Mesothelial cell of epicardium (in vitro differentiated cells): ENCODE measurements around the gene RIC1. TPM values are rescaled to one million over a fixed set of nuclear protein-coding genes. Genes with fewer than 3 reads are reported as not detected.

Experiments used
- DNase-seq, 2 experiments: peaks; one replicate each; pipeline ENCODE4 v3.0.0; 2021; ENCODE audit warnings: low spot score in 2 of 2; ENCODE audit not compliant: unreplicated experiment in 2 of 2
- H3K27ac Mint-ChIP-seq: 2 replicates; pipeline ENCODE4 v1.8.0; 2021; ENCODE audit warnings: mixed read lengths
- H3K27me3 Mint-ChIP-seq: 2 replicates; pipeline ENCODE4 v1.8.0; 2021; ENCODE audit warnings: low read depth, mixed read lengths
- H3K36me3 Mint-ChIP-seq: 2 replicates; pipeline ENCODE4 v1.8.0; 2021; ENCODE audit warnings: mixed read lengths
- H3K4me1 Mint-ChIP-seq: 2 replicates; pipeline ENCODE4 v1.8.0; 2021; ENCODE audit warnings: mixed read lengths
- H3K4me3 Mint-ChIP-seq: 2 replicates; pipeline ENCODE4 v1.8.0; 2021; ENCODE audit warnings: mild to moderate bottlenecking, moderate library complexity, mixed read lengths
- H3K9me3 Mint-ChIP-seq: 2 replicates; pipeline ENCODE4 v1.8.0; 2021; ENCODE audit warnings: mixed read lengths
- total RNA-seq: library from RNA; stranded (reverse); gene quantifications from 3 replicates; pipeline ENCODE4 v1.2.1, GENCODE V29; 2021
- TF ChIP-seq, protein P1 (sequence below): fragments of 200-600 bp; sonication (generic); IDR thresholded peaks from one replicate; pipeline ENCODE4 v1.5.0; 2021; ENCODE audit warnings: antibody characterized with exemption; ENCODE audit not compliant: unreplicated experiment

RIC1 gene
- total RNA-seq, 1 donor from 2014 or later = 39.2 TPM

DNA sequence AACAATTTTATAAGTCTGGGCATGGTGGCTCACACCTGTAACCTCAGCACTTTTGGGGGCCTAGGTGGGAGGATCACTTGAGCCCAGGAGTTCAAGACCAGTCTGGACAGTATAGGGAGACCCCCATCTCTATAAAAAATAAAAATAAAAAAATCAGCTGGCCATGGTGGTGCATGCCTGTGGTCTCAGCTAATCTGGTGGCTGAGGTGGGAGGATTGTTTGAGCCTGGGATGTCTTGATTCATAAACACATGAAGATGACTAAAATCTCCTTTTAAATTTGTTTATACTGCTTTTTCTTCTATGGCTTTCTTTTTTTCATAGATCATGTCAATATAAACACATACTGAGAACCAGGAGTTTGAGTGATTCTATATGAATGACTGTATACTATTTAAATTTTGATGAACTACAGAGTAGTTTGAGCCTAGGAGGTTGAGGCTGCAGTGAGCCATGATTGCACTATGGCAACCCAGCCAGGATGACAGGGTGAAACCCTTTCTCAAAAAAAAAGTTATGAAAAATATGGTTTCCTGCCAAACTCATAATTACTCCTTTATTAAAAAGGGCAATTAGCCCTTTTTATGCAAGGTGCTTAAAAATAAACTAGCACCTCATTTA lies 14.2 kb downstream of the RIC1 start:
- Mint-ChIP-seq H3K4me3 (no peak overlapping the region), H3K27me3 (no peaks in the 10 kb centered on the region), H3K9me3 (peaks cover 48% of the 10 kb centered on the region), H3K27ac (no peak overlapping the region), H3K4me1 (no peaks in the 10 kb centered on the region), H3K36me3 (peaks cover 46% of the 10 kb centered on the region)
- TF ChIP-seq, protein P1, sequence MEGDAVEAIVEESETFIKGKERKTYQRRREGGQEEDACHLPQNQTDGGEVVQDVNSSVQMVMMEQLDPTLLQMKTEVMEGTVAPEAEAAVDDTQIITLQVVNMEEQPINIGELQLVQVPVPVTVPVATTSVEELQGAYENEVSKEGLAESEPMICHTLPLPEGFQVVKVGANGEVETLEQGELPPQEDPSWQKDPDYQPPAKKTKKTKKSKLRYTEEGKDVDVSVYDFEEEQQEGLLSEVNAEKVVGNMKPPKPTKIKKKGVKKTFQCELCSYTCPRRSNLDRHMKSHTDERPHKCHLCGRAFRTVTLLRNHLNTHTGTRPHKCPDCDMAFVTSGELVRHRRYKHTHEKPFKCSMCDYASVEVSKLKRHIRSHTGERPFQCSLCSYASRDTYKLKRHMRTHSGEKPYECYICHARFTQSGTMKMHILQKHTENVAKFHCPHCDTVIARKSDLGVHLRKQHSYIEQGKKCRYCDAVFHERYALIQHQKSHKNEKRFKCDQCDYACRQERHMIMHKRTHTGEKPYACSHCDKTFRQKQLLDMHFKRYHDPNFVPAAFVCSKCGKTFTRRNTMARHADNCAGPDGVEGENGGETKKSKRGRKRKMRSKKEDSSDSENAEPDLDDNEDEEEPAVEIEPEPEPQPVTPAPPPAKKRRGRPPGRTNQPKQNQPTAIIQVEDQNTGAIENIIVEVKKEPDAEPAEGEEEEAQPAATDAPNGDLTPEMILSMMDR = no peak
- no peak for DNase-seq

DNA sequence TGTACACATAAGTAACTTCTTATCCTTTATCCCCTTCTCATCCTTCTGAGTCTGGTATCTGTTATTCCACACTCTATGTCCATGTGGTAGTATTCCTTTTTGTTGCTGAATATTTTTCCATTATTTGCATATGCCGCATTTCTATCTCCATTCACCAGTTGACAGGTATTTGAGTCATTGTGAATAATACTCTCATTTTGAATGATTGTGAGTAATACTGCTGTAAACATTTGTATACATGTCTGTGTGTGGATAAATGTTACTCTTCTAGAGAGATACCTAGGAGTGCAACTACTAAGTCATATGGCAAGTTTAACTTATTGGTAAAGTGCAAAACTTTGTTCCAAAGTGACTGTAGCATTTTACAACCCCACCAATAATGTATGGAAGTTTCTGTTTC lies 15.6 kb downstream of the RIC1 start:
- Mint-ChIP-seq H3K9me3 (peaks cover 47% of the 10 kb centered on the region), H3K27me3 (no peaks in the 10 kb centered on the region), H3K27ac (no peak overlapping the region), H3K36me3 (peaks cover 45% of the 10 kb centered on the region), H3K4me1 (no peaks in the 10 kb centered on the region), H3K4me3 (no peak overlapping the region)
- DNase-seq = no peak
- TF ChIP-seq, protein P1 = no peak

DNA sequence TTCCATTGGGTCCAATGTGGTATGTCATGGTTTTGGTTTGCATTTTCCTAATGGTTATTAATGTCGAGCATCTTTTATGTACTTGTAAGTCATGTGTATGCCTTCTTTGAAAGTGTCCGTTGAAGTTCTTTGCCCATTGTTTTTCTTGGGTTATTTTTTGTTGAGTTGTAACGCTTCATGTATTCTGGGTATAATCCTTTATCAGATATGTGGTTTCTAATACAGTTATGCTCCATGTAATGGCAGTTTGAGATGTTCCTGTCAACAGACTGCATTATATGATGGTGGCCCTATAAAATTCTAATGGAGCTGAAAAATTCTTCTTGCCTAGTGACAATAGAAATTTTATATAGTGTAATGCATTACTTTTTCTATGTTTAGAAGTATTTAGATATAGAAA lies 17.2 kb downstream of the RIC1 start:
- peaks cover 42% of the 10 kb centered on the region for H3K36me3 Mint-ChIP-seq
- H3K27ac Mint-ChIP-seq = no peak overlapping the region

DNA sequence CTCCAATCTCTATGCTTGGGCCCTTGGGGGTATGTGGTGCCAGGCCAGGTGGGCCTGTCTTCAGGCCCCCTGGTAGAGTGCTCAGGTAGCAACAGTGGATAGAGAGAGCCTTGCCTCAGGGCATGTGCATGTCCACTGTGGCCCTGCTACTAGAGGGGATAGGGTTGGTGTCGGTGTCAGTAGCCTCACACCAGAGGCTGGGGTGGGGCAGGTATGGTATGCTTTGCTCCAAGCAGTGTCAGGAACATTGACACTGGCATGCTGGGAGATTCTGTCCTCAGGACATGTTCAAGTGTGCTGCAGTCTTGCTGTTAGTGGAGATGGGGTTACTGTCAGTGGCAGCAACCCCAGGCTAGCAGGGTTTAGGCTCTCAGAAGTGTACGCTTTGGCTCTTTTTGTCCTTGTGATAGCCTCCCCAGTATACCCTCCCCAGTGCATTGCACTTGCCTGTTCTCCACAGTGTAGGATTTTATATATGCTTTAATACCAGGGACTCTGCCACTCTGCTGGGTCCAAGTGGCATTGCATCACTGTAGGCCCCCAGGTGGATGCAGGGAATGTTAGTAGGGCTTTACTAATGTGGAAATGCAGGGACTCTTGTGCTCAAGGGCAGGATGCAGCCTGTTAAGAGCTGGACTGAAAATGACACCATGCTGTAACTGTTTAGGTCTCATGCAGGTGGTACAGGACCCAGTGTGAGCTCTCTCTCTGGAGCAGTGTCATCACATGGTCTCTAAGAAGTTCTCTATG lies 21.6 kb downstream of the RIC1 start:
- Mint-ChIP-seq H3K4me3 (no peak overlapping the region), H3K27me3 (no peaks in the 10 kb centered on the region), H3K9me3 (peaks cover 62% of the 10 kb centered on the region), H3K36me3 (peaks cover 61% of the 10 kb centered on the region), H3K4me1 (no peaks in the 10 kb centered on the region), H3K27ac (no peak overlapping the region)
- DNase-seq = no peak
- TF ChIP-seq, protein P1 = no peak

More for the DNA sequence above, 17.2 kb downstream of the RIC1 start:
- Mint-ChIP-seq H3K9me3 (peaks cover 42% of the 10 kb centered on the region), H3K4me1 (no peaks in the 10 kb centered on the region), H3K27me3 (no peaks in the 10 kb centered on the region), H3K4me3 (no peak overlapping the region)
- DNase-seq = no peak
- TF ChIP-seq, protein P1 = no peak

DNA sequence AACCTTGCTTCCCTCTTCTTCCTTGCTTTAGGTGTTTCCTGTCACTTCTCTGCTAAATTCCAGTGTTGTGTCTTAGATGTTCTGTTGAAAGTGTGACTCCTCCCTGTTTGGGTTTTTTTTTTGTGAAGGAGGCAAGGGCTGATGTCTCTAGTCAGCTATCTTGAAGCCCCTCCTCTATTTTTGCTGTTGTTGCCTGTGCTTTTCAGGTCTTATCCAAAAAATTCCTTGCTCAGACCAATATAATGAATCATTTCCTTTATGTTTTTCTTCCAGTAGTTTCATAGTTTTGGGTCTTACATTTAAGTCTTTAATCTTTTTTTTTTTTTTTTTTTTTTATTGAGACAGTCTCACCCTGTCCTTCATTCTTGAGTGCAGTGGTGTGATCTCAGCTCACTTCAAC lies 22.3 kb downstream of the RIC1 start:
- DNase-seq = no peak
- Mint-ChIP-seq H3K4me3 (no peak overlapping the region), H3K36me3 (peaks cover 63% of the 10 kb centered on the region), H3K4me1 (no peaks in the 10 kb centered on the region), H3K27me3 (no peaks in the 10 kb centered on the region), H3K27ac (no peak overlapping the region), H3K9me3 (peaks cover 62% of the 10 kb centered on the region)
- TF ChIP-seq, protein P1 = no peak
